Colonic mucosa (tissue), 4 donors: ENCODE measurements around the gene ZSCAN26. TPM values are rescaled to one million over a fixed set of nuclear protein-coding genes. Genes with fewer than 3 reads are reported as not detected.

Experiments
- DNase-seq: peaks from one replicate; pipeline ENCODE4 v3.0.0-alpha.2; 2020
- H3K27ac ChIP-seq: fragments of 200-600 bp; one replicate; pipeline ENCODE4 v1.8.0; 2021
- H3K27me3 ChIP-seq: fragments of 200-600 bp; one replicate; pipeline ENCODE4 v1.8.0; 2021
- H3K36me3 ChIP-seq: fragments of 200-600 bp; one replicate; pipeline ENCODE4 v1.8.0; 2021
- H3K4me1 ChIP-seq: fragments of 200-600 bp; one replicate; pipeline ENCODE4 v1.8.0; 2021; ENCODE audit warnings: mild to moderate bottlenecking
- H3K4me3 ChIP-seq: fragments of 200-600 bp; one replicate; pipeline ENCODE4 v1.8.0; 2021
- H3K9ac ChIP-seq, 2 donors: one replicate each; pipeline ENCODE4 v1.7.0; 2013; ENCODE audit warnings: control low read depth in 2 of 2, low read depth in 2 of 2, low read length in 2 of 2
- H3K9me3 ChIP-seq: fragments of 200-600 bp; one replicate; pipeline ENCODE4 v1.8.0; 2021
- intact Hi-C: fragments of 100-400 bp; cut with DNase I; formaldehyde crosslinking; loops from one replicate; pipeline ENCODE4 v1.14.1; 2022
- total RNA-seq, 2 donors: library from RNA; stranded (reverse); fragmentation: NEBNext Ultra II Directional in 1 of 2; extraction: Animal tissue kit (Norgen Biotek cat#: 25700) in 1 of 2; gene quantifications; one replicate each; pipeline ENCODE4 v1.2.1, GENCODE V29; 2021
- TF ChIP-seq, protein P1 (sequence below): fragments of 200-600 bp; IDR thresholded peaks from one replicate; pipeline ENCODE4 v1.8.0; 2022; ENCODE audit warnings: antibody characterized with exemption, mild to moderate bottlenecking
- donor health status: healthy.
- donor health status: DM: no; HTN: no; CAD: no.
- donor health status: DM: no; HTN: no; CAD: no.

The ZSCAN26 gene
- total RNA-seq, 2 donors from 2014 or later = 4.2 to 7.8 TPM

DNA sequence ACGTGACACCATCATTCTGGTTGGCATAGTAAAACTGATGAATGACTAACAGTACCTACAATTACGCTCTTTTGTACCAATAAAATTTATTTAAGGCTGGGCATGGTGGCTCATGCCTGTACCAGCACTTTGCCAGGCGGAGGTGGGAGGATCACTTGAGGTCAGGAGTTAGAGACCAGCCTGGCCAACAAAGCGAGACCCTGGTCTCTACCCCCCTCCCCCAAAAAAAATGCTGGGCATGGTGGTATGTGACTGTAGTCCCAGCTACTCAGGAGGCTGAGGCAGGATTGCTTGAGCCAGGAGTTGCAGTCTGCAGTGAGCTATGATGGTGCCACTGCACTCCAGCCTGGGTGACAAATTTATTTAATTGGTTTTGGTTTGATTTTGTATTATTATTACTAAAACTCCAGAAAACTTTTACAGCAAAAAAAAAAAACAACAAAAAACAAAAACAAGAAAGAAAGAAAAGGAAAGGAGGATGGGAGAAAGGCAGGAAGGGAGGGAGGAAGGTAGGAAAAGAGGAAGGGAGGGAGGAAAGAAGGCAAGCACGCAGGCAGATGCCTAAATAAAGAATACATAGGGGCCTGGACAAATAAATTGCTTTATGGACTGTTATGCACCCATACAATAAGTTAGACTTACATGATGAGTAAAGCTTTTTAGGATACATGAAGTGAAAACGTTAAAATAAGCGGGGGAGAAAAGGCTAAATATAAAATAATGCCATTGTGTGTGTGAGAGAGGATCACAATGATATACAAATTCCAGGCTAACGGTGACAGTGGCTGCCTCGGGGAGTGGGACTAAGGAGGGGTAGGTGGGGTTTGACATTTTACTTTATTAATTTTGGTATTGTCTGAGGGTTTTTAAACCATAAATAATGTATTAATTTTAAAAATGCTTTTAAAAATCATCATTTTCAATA, 42.5 kb upstream of the ZSCAN26 start:
- TF ChIP-seq, protein P1, sequence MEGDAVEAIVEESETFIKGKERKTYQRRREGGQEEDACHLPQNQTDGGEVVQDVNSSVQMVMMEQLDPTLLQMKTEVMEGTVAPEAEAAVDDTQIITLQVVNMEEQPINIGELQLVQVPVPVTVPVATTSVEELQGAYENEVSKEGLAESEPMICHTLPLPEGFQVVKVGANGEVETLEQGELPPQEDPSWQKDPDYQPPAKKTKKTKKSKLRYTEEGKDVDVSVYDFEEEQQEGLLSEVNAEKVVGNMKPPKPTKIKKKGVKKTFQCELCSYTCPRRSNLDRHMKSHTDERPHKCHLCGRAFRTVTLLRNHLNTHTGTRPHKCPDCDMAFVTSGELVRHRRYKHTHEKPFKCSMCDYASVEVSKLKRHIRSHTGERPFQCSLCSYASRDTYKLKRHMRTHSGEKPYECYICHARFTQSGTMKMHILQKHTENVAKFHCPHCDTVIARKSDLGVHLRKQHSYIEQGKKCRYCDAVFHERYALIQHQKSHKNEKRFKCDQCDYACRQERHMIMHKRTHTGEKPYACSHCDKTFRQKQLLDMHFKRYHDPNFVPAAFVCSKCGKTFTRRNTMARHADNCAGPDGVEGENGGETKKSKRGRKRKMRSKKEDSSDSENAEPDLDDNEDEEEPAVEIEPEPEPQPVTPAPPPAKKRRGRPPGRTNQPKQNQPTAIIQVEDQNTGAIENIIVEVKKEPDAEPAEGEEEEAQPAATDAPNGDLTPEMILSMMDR = no peak
- Histone ChIP-seq H3K27me3 (no peaks in the 10 kb centered on the region), H3K36me3 (no peaks in the 10 kb centered on the region), H3K9ac (peak overlapping the region in 1 of 2 donors; percentile 77), H3K27ac (peak overlapping the region; percentile 47), H3K4me3 (peak overlapping the region; percentile 79), H3K9me3 (no peaks in the 10 kb centered on the region), H3K4me1 (peaks cover 5% of the 10 kb centered on the region)
- intact Hi-C loops = loop anchor here (5.0 to 10.0 kb wide), 2 partner anchors 130 to 142 kb away; partner anchors contain the start of gene ZNF165
- DNase-seq = no peak

DNA sequence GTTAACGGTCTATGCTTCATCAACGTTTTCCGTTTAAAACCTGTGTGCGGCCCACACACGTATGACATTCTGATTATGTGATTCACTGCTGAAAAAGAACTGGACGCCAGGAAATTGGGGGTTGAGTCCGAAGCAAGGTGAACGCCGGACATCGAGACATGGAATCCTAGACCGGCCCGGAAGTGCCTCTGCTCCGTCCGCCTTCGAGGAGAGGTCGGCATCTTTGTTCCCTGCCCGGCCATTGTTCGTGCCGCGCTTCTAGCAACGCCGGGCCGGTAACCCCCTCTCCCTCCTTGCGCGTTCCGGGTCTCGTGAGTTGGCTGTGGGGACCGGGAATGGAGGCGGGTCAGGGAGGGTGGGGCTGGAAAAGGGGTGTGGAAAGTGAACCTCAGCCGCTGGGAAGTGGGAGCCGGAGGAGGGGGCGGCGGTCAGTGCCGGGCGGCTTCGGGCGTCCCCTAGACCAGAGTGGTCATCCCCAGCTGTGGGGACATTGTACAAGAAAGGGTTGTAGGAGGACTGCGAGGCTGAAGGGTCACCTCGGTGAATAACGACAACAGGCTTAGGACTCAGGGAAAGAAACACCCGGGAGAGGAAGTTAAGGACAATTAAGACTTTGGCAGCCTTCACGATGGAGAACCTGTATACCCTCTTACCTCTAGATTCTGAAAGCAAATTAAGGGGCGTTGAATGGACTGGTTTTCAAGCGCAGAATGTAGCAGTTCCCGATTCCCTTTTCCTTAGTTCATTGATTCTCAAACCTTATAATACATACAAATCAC, 41.7 kb upstream of the ZSCAN26 start, which contains the start of gene ZSCAN9:
Gene ZSCAN9 (plus strand): TSS at position 220 of the 779 bp plus-strand sequence. CDS start 1,810 bp downstream, outside the sequence.
- Histone ChIP-seq H3K4me1 (peaks cover 5% of the 10 kb centered on the region), H3K27ac (peak within 1 kb of the TSS; percentile 47), H3K9ac (peak within 1 kb of the TSS; percentile 64 to 77), H3K36me3 (no peaks in the 10 kb centered on the region), H3K4me3 (peak within 1 kb of the TSS; percentile 79), H3K9me3 (no peaks in the 10 kb centered on the region), H3K27me3 (no peaks in the 10 kb centered on the region)
- peak; percentile 79 for DNase-seq
- intact Hi-C loops = loop anchor here (10.0 kb wide), 1 partner anchor 130 kb away; no protein-coding TSS in a partner anchor
- TF ChIP-seq, protein P1 = no peak

- no peak overlapping the region for H3K4me3 ChIP-seq
- DNase-seq = no peak
- no peaks in the 10 kb centered on the region for H3K27me3 ChIP-seq
- no peaks in the 10 kb centered on the region for H3K36me3 ChIP-seq
- peaks cover 5% of the 10 kb centered on the region for H3K4me1 ChIP-seq
- H3K27ac ChIP-seq = no peak overlapping the region
- TF ChIP-seq, protein P1 = no peak
- intact Hi-C loops = loop anchor here (10.0 kb wide), 1 partner anchor 128 kb away; no protein-coding TSS in a partner anchor
- H3K9ac ChIP-seq = no peak overlapping the region
- no peaks in the 10 kb centered on the region for H3K9me3 ChIP-seq
Measured at GRCh38 chr6:28226460-28226859, 40.5 kb upstream of the ZSCAN26 start.

DNA sequence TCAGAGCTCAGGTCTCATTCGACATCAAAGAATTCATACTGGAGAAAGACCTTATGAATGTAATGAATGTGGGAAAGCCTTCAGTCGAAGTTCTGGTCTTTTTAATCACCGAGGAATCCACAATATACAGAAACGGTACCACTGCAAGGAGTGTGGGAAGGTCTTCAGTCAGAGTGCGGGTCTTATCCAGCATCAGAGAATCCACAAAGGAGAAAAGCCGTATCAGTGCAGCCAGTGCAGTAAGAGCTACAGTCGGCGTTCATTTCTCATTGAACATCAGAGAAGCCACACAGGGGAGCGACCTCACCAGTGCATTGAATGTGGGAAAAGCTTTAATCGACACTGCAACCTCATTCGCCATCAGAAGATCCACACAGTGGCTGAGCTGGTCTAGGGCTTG, 34.2 kb upstream of the ZSCAN26 start:
- H3K4me1 ChIP-seq = no peaks in the 10 kb centered on the region
- H3K4me3 ChIP-seq = no peak overlapping the region
- H3K9me3 ChIP-seq = no peaks in the 10 kb centered on the region
- intact Hi-C loops = no loop called here
- H3K36me3 ChIP-seq = no peaks in the 10 kb centered on the region
- DNase-seq = no peak
- H3K9ac ChIP-seq = no peak overlapping the region
- H3K27me3 ChIP-seq = no peaks in the 10 kb centered on the region
- TF ChIP-seq, protein P1 = no peak
- H3K27ac ChIP-seq = no peak overlapping the region

GRCh38 chr6:28235912-28236452, 31.0 kb upstream of the ZSCAN26 start:
- H3K9ac ChIP-seq = no peak overlapping the region
- H3K4me1 ChIP-seq = no peaks in the 10 kb centered on the region
- TF ChIP-seq, protein P1 = no peak
- intact Hi-C loops = no loop called here
- H3K27me3 ChIP-seq = no peaks in the 10 kb centered on the region
- no peaks in the 10 kb centered on the region for H3K9me3 ChIP-seq
- no peak for DNase-seq
- no peak overlapping the region for H3K4me3 ChIP-seq
- H3K27ac ChIP-seq = no peak overlapping the region
- H3K36me3 ChIP-seq = no peaks in the 10 kb centered on the region
